H1 (cell line): ENCODE data around the gene FAM177A1. TPM values are rescaled to one million over a fixed set of nuclear protein-coding genes. Genes with fewer than 3 reads are reported as not detected.

ENCODE experiments used
- CTCF ChIA-PET: fragments of 300-600 bp; sonication (Branson Sonifier 250); formaldehyde crosslinking; loops from one replicate; lab custom pipeline; 2021; ENCODE audit not compliant: partially characterized antibody; lab: Charles Lee
- POLR2A ChIA-PET: fragments of 300-600 bp; sonication (Branson Sonifier 250); formaldehyde crosslinking; loops from one replicate; lab custom pipeline; 2021; ENCODE audit warnings: inconsistent platforms; ENCODE audit not compliant: partially characterized antibody; lab: Charles Lee
- DNase-seq, 2 experiments: peaks; one replicate each; pipeline versions ENCODE4 v3.0.0 to v3.0.0-alpha.2; 2010 to 2022; ENCODE audit warnings: low spot score in 2 of 2, low read depth in 1 of 2, mixed read lengths in 1 of 2
- FAIRE-seq: peaks from 2 replicates; lab custom pipeline; 2011; peaks lifted over from hg19 to GRCh38; lab: Jason Lieb, UNC
- H2AFZ ChIP-seq: 2 replicates; pipeline ENCODE4 v1.8.1; 2012; ENCODE audit warnings: low read length, inconsistent platforms
- H2AK5ac ChIP-seq: 2 replicates; pipeline ENCODE4 v1.6.1; 2013; ENCODE audit warnings: low read depth, low read length
- H2BK120ac ChIP-seq: replicated peaks from 2 replicates; pipeline ENCODE3; 2013; ENCODE audit warnings: low read depth, low read length, inconsistent platforms
- H2BK12ac ChIP-seq: 2 replicates; pipeline ENCODE4 v1.6.1; 2013; ENCODE audit warnings: low read depth, low read length
- H2BK15ac ChIP-seq: 2 replicates; pipeline ENCODE4 v1.6.1; 2013; ENCODE audit warnings: low read length
- H2BK20ac ChIP-seq: 2 replicates; pipeline ENCODE4 v1.6.1; 2013; ENCODE audit warnings: low read length
- H2BK5ac ChIP-seq: 2 replicates; pipeline ENCODE4 v1.6.1; 2013; ENCODE audit warnings: low read depth, low read length
- H3K14ac ChIP-seq: 2 replicates; pipeline ENCODE4 v1.6.1; 2013; ENCODE audit warnings: inconsistent platforms; ENCODE audit not compliant: insufficient read length
- H3K18ac ChIP-seq: 2 replicates; pipeline ENCODE4 v1.6.1; 2013; ENCODE audit warnings: low read length; ENCODE audit errors: extremely low read depth
- H3K23ac ChIP-seq: 2 replicates; pipeline ENCODE4 v1.6.1; 2013; ENCODE audit warnings: inconsistent platforms; ENCODE audit not compliant: insufficient read length
- H3K23me2 ChIP-seq: 2 replicates; pipeline ENCODE4 v1.6.1; 2013; ENCODE audit warnings: low read depth, low read length
- H3K27ac ChIP-seq: 2 replicates; pipeline ENCODE4 v1.6.1; 2011; ENCODE audit warnings: low read depth, low read length, inconsistent platforms
- H3K27me3 ChIP-seq, 4 experiments: replicated peaks in 1 of 4; 1 replicate in 1 of 4; 2 replicates in 3 of 4; pipeline versions ENCODE4 v1.6.1 to v1.8.1; 2011 to 2013; ENCODE audit warnings: low read length in 3 of 4, mild to moderate bottlenecking in 3 of 4, inconsistent platforms in 2 of 4, mixed read lengths in 2 of 4, moderate library complexity in 1 of 4; ENCODE audit not compliant: control insufficient read depth in 3 of 4, insufficient read depth in 3 of 4; ENCODE audit errors: extremely low read depth in 1 of 4
- H3K36me3 ChIP-seq, 4 experiments: 2 replicates each; pipeline versions ENCODE4 v1.6.1 to v1.8.1; 2011 to 2013; ENCODE audit warnings: mild to moderate bottlenecking in 4 of 4, low read length in 3 of 4, moderate library complexity in 2 of 4, control low read depth in 1 of 4, inconsistent platforms in 1 of 4; ENCODE audit not compliant: insufficient read depth in 4 of 4, control insufficient read depth in 2 of 4
- H3K4ac ChIP-seq: replicated peaks from 2 replicates; pipeline ENCODE3; 2013; ENCODE audit warnings: low read length, low read depth, mixed read lengths, inconsistent platforms; ENCODE audit not compliant: insufficient read length
- H3K4me1 ChIP-seq, 4 experiments: replicated peaks in 1 of 4; 1 replicate in 1 of 4; 2 replicates in 3 of 4; pipeline versions ENCODE4 v1.6.1 to v1.8.1; 2011 to 2013; ENCODE audit warnings: low read length in 3 of 4, inconsistent platforms in 2 of 4, mixed read lengths in 1 of 4; ENCODE audit not compliant: insufficient read depth in 4 of 4, control insufficient read depth in 3 of 4
- H3K4me2 ChIP-seq, 2 experiments: 2 replicates each; pipeline versions ENCODE4 v1.6.1 to v1.8.1; 2011 to 2013; ENCODE audit warnings: low read depth in 2 of 2, low read length in 2 of 2, control low read depth in 1 of 2, inconsistent platforms in 1 of 2, mild to moderate bottlenecking in 1 of 2; ENCODE audit not compliant: insufficient read depth in 1 of 2
- H3K4me3 ChIP-seq, 4 experiments: fragments of 200-600, 300-600 bp in 1 of 4; sonication (generic), shearing (Covaris generic), sonication (Bioruptor Twin) in 1 of 4; 2 replicates each; pipeline versions ENCODE4 v1.5.1 to v1.8.1; 2011 to 2016; ENCODE audit warnings: low read length in 4 of 4, low read depth in 3 of 4, control low read depth in 2 of 4, inconsistent platforms in 2 of 4, mild to moderate bottlenecking in 2 of 4, mixed read lengths in 1 of 4, moderate library complexity in 1 of 4; ENCODE audit not compliant: insufficient read depth in 2 of 4; ENCODE audit errors: extremely low read depth in 1 of 4
- H3K56ac ChIP-seq: replicated peaks from 2 replicates; pipeline ENCODE3; 2013; ENCODE audit warnings: low read depth, mild to moderate bottlenecking, mixed read lengths, low read length, inconsistent platforms; ENCODE audit not compliant: insufficient read length
- H3K79me1 ChIP-seq: 2 replicates; pipeline ENCODE4 v1.6.1; 2013; ENCODE audit warnings: low read depth, low read length, control low read depth
- H3K79me2 ChIP-seq, 2 experiments: 2 replicates each; pipeline versions ENCODE4 v1.6.1 to v1.8.1; 2012 to 2013; ENCODE audit warnings: low read length in 2 of 2, mild to moderate bottlenecking in 2 of 2, inconsistent platforms in 1 of 2; ENCODE audit not compliant: insufficient read depth in 2 of 2, control insufficient read depth in 1 of 2
- H3K9ac ChIP-seq, 4 experiments: replicated peaks in 1 of 4; 1 replicate in 1 of 4; 2 replicates in 3 of 4; pipeline versions ENCODE4 v1.6.1 to v1.8.1; 2011 to 2013; ENCODE audit warnings: low read depth in 3 of 4, low read length in 3 of 4, control low read depth in 2 of 4, mild to moderate bottlenecking in 2 of 4, moderate library complexity in 2 of 4, inconsistent platforms in 1 of 4; ENCODE audit errors: extremely low read depth in 1 of 4
- H3K9me3 ChIP-seq, 2 experiments: 2 replicates each; pipeline versions ENCODE4 v1.6.1 to v1.8.1; 2012 to 2013; ENCODE audit warnings: mild to moderate bottlenecking in 2 of 2, moderate library complexity in 2 of 2, control low read depth in 1 of 2, inconsistent platforms in 1 of 2, low read depth in 1 of 2, low read length in 1 of 2, mixed read lengths in 1 of 2; ENCODE audit not compliant: insufficient read depth in 2 of 2
- H4K20me1 ChIP-seq, 2 experiments: replicated peaks in 1 of 2; 2 replicates each; pipeline versions ENCODE3 to v1.8.1; 2011 to 2013; ENCODE audit warnings: inconsistent platforms in 2 of 2, low read length in 2 of 2, mild to moderate bottlenecking in 1 of 2; ENCODE audit not compliant: insufficient read depth in 2 of 2, control insufficient read depth in 1 of 2
- H4K5ac ChIP-seq: 2 replicates; pipeline ENCODE4 v1.6.1; 2013; ENCODE audit warnings: low read length, low read depth, mixed read lengths, inconsistent platforms; ENCODE audit not compliant: insufficient read length
- H4K8ac ChIP-seq: 2 replicates; pipeline ENCODE4 v1.8.0; 2013; ENCODE audit warnings: mild to moderate bottlenecking, moderate library complexity, low read length, inconsistent platforms; ENCODE audit not compliant: insufficient read depth; ENCODE audit errors: extremely low read depth
- H4K91ac ChIP-seq: replicated peaks from 2 replicates; pipeline ENCODE3; 2013; ENCODE audit warnings: low read length, mixed read lengths, inconsistent platforms; ENCODE audit not compliant: insufficient read length
- ATF2 ChIP-seq: IDR thresholded peaks from 2 replicates; pipeline ENCODE4 v1.6.1; 2012; ENCODE audit warnings: low read length, inconsistent platforms
- BACH1 ChIP-seq: IDR thresholded peaks from 2 replicates; pipeline ENCODE4 v1.6.1; 2012; ENCODE audit warnings: low read length, improper control_type of control experiment
- CREB1 ChIP-seq: IDR thresholded peaks from 2 replicates; pipeline ENCODE4 v1.6.1; 2012; ENCODE audit warnings: inconsistent platforms
- CTBP2 ChIP-seq: IDR thresholded peaks from 2 replicates; pipeline ENCODE4 v1.7.0; 2011; ENCODE audit warnings: borderline replicate concordance, mild to moderate bottlenecking, moderate library complexity, mixed read lengths, low read length; ENCODE audit not compliant: insufficient read depth, insufficient read length
- GTF2F1 ChIP-seq: IDR thresholded peaks from 2 replicates; pipeline ENCODE4 v1.6.1; 2012; ENCODE audit warnings: low read depth, low read length, improper control_type of control experiment, borderline replicate concordance
- JUN ChIP-seq: IDR thresholded peaks from 2 replicates; pipeline ENCODE4 v1.6.1; 2011; ENCODE audit warnings: low read depth, mild to moderate bottlenecking, improper control_type of control experiment, low read length
- MAFK ChIP-seq: IDR thresholded peaks from 2 replicates; pipeline ENCODE4 v1.6.1; 2012; ENCODE audit warnings: low read depth, mild to moderate bottlenecking, improper control_type of control experiment, low read length
- NRF1 ChIP-seq: IDR thresholded peaks from 2 replicates; pipeline ENCODE4 v1.6.1; 2011; ENCODE audit warnings: mild to moderate bottlenecking, low read depth, low read length, improper control_type of control experiment
- RFX5 ChIP-seq: IDR thresholded peaks from 2 replicates; pipeline ENCODE4 v1.6.1; 2011; ENCODE audit warnings: low read depth, low read length, improper control_type of control experiment, borderline replicate concordance
- SIX5 ChIP-seq: IDR thresholded peaks from 2 replicates; pipeline ENCODE4 v1.6.1; 2011; ENCODE audit warnings: mild to moderate bottlenecking, low read depth, low read length
- SP4 ChIP-seq: IDR thresholded peaks from 2 replicates; pipeline ENCODE4 v1.6.1; 2012; ENCODE audit warnings: low read length, inconsistent platforms
- WGBS, 2 experiments: shearing (Covaris generic) in 1 of 2; methylation state at CpG; one replicate each; pipeline versions ENCODE4 v1.1.6 to v1.1.7; 2013 to 2015; ENCODE audit warnings: low lambda C conversion rate in 2 of 2, mixed read lengths in 2 of 2, inconsistent platforms in 1 of 2, low coverage in 1 of 2, missing lambda C conversion rate in 1 of 2; ENCODE audit not compliant: insufficient replicate concordance in 2 of 2, insufficient coverage in 1 of 2, insufficient read length in 1 of 2; ENCODE audit errors: extremely low coverage in 1 of 2, missing lambda C conversion rate in 1 of 2; 5-methylcytosine and 5-hydroxymethylcytosine counted together
- polyA plus RNA-seq, 7 experiments: library from polyadenylated mRNA; depleted of rRNA in 3 of 7; stranded (reverse) in 5 of 7; unstranded in 2 of 7; fragments of >200 nt in 5 of 7; fragments of 200-250 nt in 2 of 7; gene quantifications; 1 replicate in 5 of 7; 2 replicates in 1 of 7; 4 replicates in 1 of 7; pipeline versions ENCODE4 v1.2.1 to v1.2.3, GENCODE V29; 2011 to 2013; ENCODE audit warnings: missing spikeins in 2 of 7, mixed read lengths in 2 of 7
- total RNA-seq: library from RNA; stranded (reverse); fragmentation: NEBNext Ultra II Directional; extraction: Animal tissue kit (Norgen Biotek cat#: 25700); gene quantifications from 2 replicates; pipeline ENCODE4 v1.2.1, GENCODE V29; 2021

FAM177A1 gene
- total and polyA plus RNA-seq, 2 of the 8 experiments (the other 6 are each of a cell fraction or from before 2014, with no cell fraction given), result 11.3 to 34.0 TPM

GRCh38 chr14:35028435-35028834 lies 17.6 kb upstream of the FAM177A1 start:
- no peak overlapping the region for H3K4ac ChIP-seq
- H3K23me2 ChIP-seq, result no peaks in the 10 kb centered on the region
- no peak overlapping the region for H4K91ac ChIP-seq
- H3K79me2 ChIP-seq, result no peaks in the 10 kb centered on the region
- no peak overlapping the region for H4K5ac ChIP-seq
- no peak overlapping the region for H3K9ac ChIP-seq
- H2BK20ac ChIP-seq, result no peak overlapping the region
- no peaks in the 10 kb centered on the region for H3K4me1 ChIP-seq
- H2BK15ac ChIP-seq, result no peak overlapping the region
- CTCF ChIA-PET, result no interaction called here
- DNase-seq (no peak), FAIRE-seq (no peak)
- no peak overlapping the region for H2AK5ac ChIP-seq
- peaks cover 0 to 36% (median 15%) of the 10 kb centered on the region in 4 experiments; a peak in 5 of 8 replicates for H3K36me3 ChIP-seq
- no peak overlapping the region for H2AFZ ChIP-seq
- H3K79me1 ChIP-seq, result no peaks in the 10 kb centered on the region
- no peaks in the 10 kb centered on the region for H3K27me3 ChIP-seq
- no peak overlapping the region for H3K18ac ChIP-seq
- H3K9me3 ChIP-seq, result peaks cover 3 to 5% of the 10 kb centered on the region in 2 experiments; a peak in 2 of 4 replicates
- no peak overlapping the region for H4K8ac ChIP-seq
- no peak overlapping the region for H2BK5ac ChIP-seq
- H3K23ac ChIP-seq, result no peak overlapping the region
- TF ChIP-seq BACH1, result no peak
- TF ChIP-seq JUN, result no peak
- TF ChIP-seq MAFK, result no peak
- no peak for TF ChIP-seq NRF1
- TF ChIP-seq RFX5, result no peak
- TF ChIP-seq GTF2F1, result no peak
- no peak for TF ChIP-seq CTBP2
- no peak for TF ChIP-seq SIX5
- TF ChIP-seq ATF2, result no peak
- no peak for TF ChIP-seq SP4
- no peak for TF ChIP-seq CREB1
- H3K27ac ChIP-seq, result no peak overlapping the region
- no peak overlapping the region for H2BK12ac ChIP-seq
- H2BK120ac ChIP-seq, result no peak overlapping the region
- no peak overlapping the region for H3K56ac ChIP-seq
- H3K14ac ChIP-seq, result no peak overlapping the region
- 95% methylated on average over 2 of the region's 2 CpGs; no CpG with 5 or more reads in 1 of the 2 experiments for WGBS, 2 experiments
- POLR2A ChIA-PET, result no interaction called here
- H4K20me1 ChIP-seq, result no peaks in the 10 kb centered on the region
- no peak overlapping the region for H3K4me2 ChIP-seq
- H3K4me3 ChIP-seq, result no peak overlapping the region
